Liver (tissue), 3 donors: ENCODE measurements around the gene CCER1.

Experiments
- ATF3 ChIP-seq: IDR thresholded peaks from 2 replicates; pipeline ENCODE4 v1.6.1; 2016; ENCODE audit warnings: antibody characterized with exemption
- CTCF ChIP-seq: fragments of 150-350 bp; IDR thresholded peaks from 2 replicates; pipeline ENCODE4 v1.5.1; 2017; ENCODE audit warnings: improper control_type of control experiment, low read depth, low read length; ENCODE audit not compliant: missing input control
- FOXA1 ChIP-seq: IDR thresholded peaks from 2 replicates; pipeline ENCODE4 v1.6.1; 2016; ENCODE audit warnings: antibody characterized with exemption
- GABPA ChIP-seq, 2 donors: IDR thresholded peaks in 1 of 2; conservative IDR thresholded peaks in 1 of 2; 2 replicates each; pipeline ENCODE4 v1.6.1; 2016; ENCODE audit warnings: antibody characterized with exemption in 2 of 2, mild to moderate bottlenecking in 1 of 2, moderate library complexity in 1 of 2
- JUND ChIP-seq, 2 donors: IDR thresholded peaks; 2 replicates each; pipeline ENCODE4 v1.6.1; 2016; ENCODE audit warnings: antibody characterized with exemption in 2 of 2
- MAX ChIP-seq: IDR thresholded peaks from 2 replicates; pipeline ENCODE4 v1.6.1; 2016; ENCODE audit warnings: antibody characterized with exemption
- NR2F2 ChIP-seq: IDR thresholded peaks from 2 replicates; pipeline ENCODE4 v1.6.1; 2016; ENCODE audit warnings: antibody characterized with exemption
- REST ChIP-seq: IDR thresholded peaks from 2 replicates; pipeline ENCODE4 v1.6.1; 2016; ENCODE audit warnings: antibody characterized with exemption, mild to moderate bottlenecking
- SP1 ChIP-seq: IDR thresholded peaks from 2 replicates; pipeline ENCODE4 v1.6.1; 2018; ENCODE audit warnings: antibody characterized with exemption, mild to moderate bottlenecking
- TAF1 ChIP-seq: conservative IDR thresholded peaks from 2 replicates; pipeline ENCODE4 v1.6.1; 2016; ENCODE audit warnings: antibody characterized with exemption, mild to moderate bottlenecking
- YY1 ChIP-seq: IDR thresholded peaks from 2 replicates; pipeline ENCODE4 v1.6.1; 2016; ENCODE audit warnings: antibody characterized with exemption, mild to moderate bottlenecking
- ZBTB33 ChIP-seq: IDR thresholded peaks from 2 replicates; pipeline ENCODE4 v1.6.1; 2016; ENCODE audit warnings: antibody characterized with exemption
- donor health status: healthy.
- donor health status: healthy.

GRCh38 chr12:90938451-90938850 is 16.5 kb downstream of the CCER1 start:
- TF ChIP-seq CTCF (no peak), ATF3 (no peak), GABPA (IDR thresholded peaks at IDR 0.05 in 1 of 2, conservative IDR thresholded peaks at IDR 0.05 in 1 of 2) (no peak), TAF1 (no peak), MAX (no peak), YY1 (no peak), SP1 (no peak), NR2F2 (no peak), REST (no peak), ZBTB33 (no peak), FOXA1 (no peak), JUND (IDR thresholded peaks at IDR 0.05) (no peak)
